Neuron (in vitro differentiated cells): Measurements from ENCODE around the gene TMEM62.
"Not testable (repeated sequence)": the region's sequence is repeated elsewhere in the genome, so short reads cannot be mapped to it uniquely, and the experiment has no call there.

Experiments used
- H2AFZ ChIP-seq: one replicate; pipeline ENCODE4 v1.6.1; 2013; ENCODE audit warnings: low read depth, mild to moderate bottlenecking, inconsistent platforms, low read length, moderate library complexity
- H3K27me3 ChIP-seq: one replicate; pipeline ENCODE4 v1.6.1; 2013; ENCODE audit warnings: low read length; ENCODE audit not compliant: insufficient read depth
- H3K36me3 ChIP-seq: one replicate; pipeline ENCODE4 v1.6.1; 2013; ENCODE audit warnings: low read length; ENCODE audit not compliant: insufficient read depth
- H3K4me1 ChIP-seq: one replicate; pipeline ENCODE4 v1.6.1; 2013; ENCODE audit warnings: low read length; ENCODE audit not compliant: insufficient read depth
- H3K4me3 ChIP-seq: 2 replicates; pipeline ENCODE4 v1.5.1; 2013; ENCODE audit warnings: mild to moderate bottlenecking, low read length, moderate library complexity
- H3K9me3 ChIP-seq: one replicate; pipeline ENCODE4 v1.6.1; 2013; ENCODE audit warnings: low read length

Gene TMEM62

GRCh38 chr15:43194795-43195194, 61.4 kb downstream of the TMEM62 start:
- no peaks in the 10 kb centered on the region for H3K4me1 ChIP-seq
- H3K36me3 ChIP-seq, result peaks cover 52% of the 10 kb centered on the region
- no peaks in the 10 kb centered on the region for H3K27me3 ChIP-seq
- no peak overlapping the region for H3K4me3 ChIP-seq
- no peaks in the 10 kb centered on the region for H3K9me3 ChIP-seq
- H2AFZ ChIP-seq, result no peak overlapping the region

GRCh38 chr15:43196760-43197548, 63.6 kb downstream of the TMEM62 start:
- Histone ChIP-seq H3K27me3 (no peaks in the 10 kb centered on the region), H2AFZ (no peak overlapping the region), H3K36me3 (peaks cover 32% of the 10 kb centered on the region), H3K4me1 (no peaks in the 10 kb centered on the region), H3K9me3 (no peaks in the 10 kb centered on the region), H3K4me3 (no peak overlapping the region)

- not testable (repeated sequence) for H3K4me1 ChIP-seq, H3K4me3 ChIP-seq, H2AFZ ChIP-seq, H3K9me3 ChIP-seq, H3K27me3 ChIP-seq
- peaks cover 24% of the 10 kb centered on the region for H3K36me3 ChIP-seq
Observed at GRCh38 chr15:43197773-43198172, 64.4 kb downstream of the TMEM62 start.

GRCh38 chr15:43198556-43198955, 65.2 kb downstream of the TMEM62 start:
- H3K4me3 ChIP-seq, H2AFZ ChIP-seq, H3K27me3 ChIP-seq, H3K4me1 ChIP-seq, H3K9me3 ChIP-seq: not testable (repeated sequence)
- H3K36me3 ChIP-seq, result peaks cover 18% of the 10 kb centered on the region

GRCh38 chr15:43198992-43199391, 65.6 kb downstream of the TMEM62 start:
- H3K4me1 ChIP-seq, result no peaks in the 10 kb centered on the region
- H3K36me3 ChIP-seq, result peaks cover 18% of the 10 kb centered on the region

GRCh38 chr15:43199945-43200488, 66.6 kb downstream of the TMEM62 start:
- Histone ChIP-seq H3K4me1 (no peaks in the 10 kb centered on the region), H3K27me3 (no peaks in the 10 kb centered on the region), H2AFZ (no peak overlapping the region), H3K4me3 (no peak overlapping the region), H3K36me3 (peaks cover 11% of the 10 kb centered on the region), H3K9me3 (no peaks in the 10 kb centered on the region)

More at GRCh38 chr15:43198992-43199391, 65.6 kb downstream of the TMEM62 start:
- Histone ChIP-seq H3K27me3 (no peaks in the 10 kb centered on the region), H3K4me3 (no peak overlapping the region), H3K9me3 (no peaks in the 10 kb centered on the region), H2AFZ (no peak overlapping the region)

- Histone ChIP-seq H3K27me3 (peaks cover 11% of the 10 kb centered on the region), H3K9me3 (no peaks in the 10 kb centered on the region), H3K36me3 (no peaks in the 10 kb centered on the region), H2AFZ (no peak overlapping the region), H3K4me1 (no peaks in the 10 kb centered on the region), H3K4me3 (no peak overlapping the region)
Observed at GRCh38 chr15:43204016-43204901, 70.9 kb downstream of the TMEM62 start.

GRCh38 chr15:43206054-43206453, 72.7 kb downstream of the TMEM62 start:
- peaks cover 20% of the 10 kb centered on the region for H3K27me3 ChIP-seq

GRCh38 chr15:43207024-43207423, 73.6 kb downstream of the TMEM62 start:
- Histone ChIP-seq H3K27me3 (peaks cover 20% of the 10 kb centered on the region), H3K4me3 (no peak overlapping the region), H3K36me3 (no peaks in the 10 kb centered on the region), H3K4me1 (no peaks in the 10 kb centered on the region), H3K9me3 (no peaks in the 10 kb centered on the region), H2AFZ (no peak overlapping the region)

More at GRCh38 chr15:43206054-43206453, 72.7 kb downstream of the TMEM62 start:
- Histone ChIP-seq H3K36me3 (no peaks in the 10 kb centered on the region), H3K4me1 (no peaks in the 10 kb centered on the region), H3K4me3 (no peak overlapping the region), H3K9me3 (no peaks in the 10 kb centered on the region), H2AFZ (no peak overlapping the region)

- H3K4me3 ChIP-seq, result no peak overlapping the region
- peaks cover 20% of the 10 kb centered on the region for H3K27me3 ChIP-seq
- no peak overlapping the region for H2AFZ ChIP-seq
- H3K36me3 ChIP-seq, result no peaks in the 10 kb centered on the region
- H3K4me1 ChIP-seq, result no peaks in the 10 kb centered on the region
- no peaks in the 10 kb centered on the region for H3K9me3 ChIP-seq
Observed at GRCh38 chr15:43208052-43209002, 74.9 kb downstream of the TMEM62 start.

- H3K4me3 ChIP-seq, result no peak overlapping the region
- no peaks in the 10 kb centered on the region for H3K36me3 ChIP-seq
- no peak overlapping the region for H2AFZ ChIP-seq
- H3K27me3 ChIP-seq, result peaks cover 20% of the 10 kb centered on the region
- H3K9me3 ChIP-seq, result no peaks in the 10 kb centered on the region
- H3K4me1 ChIP-seq, result no peaks in the 10 kb centered on the region
Observed at GRCh38 chr15:43209059-43209824, 75.9 kb downstream of the TMEM62 start.
